SK-N-SH (cell line): Measurements from ENCODE around the gene NEGR1. TPM values are rescaled to one million over a fixed set of nuclear protein-coding genes. Genes with fewer than 3 reads are reported as not detected.

Source experiments
- CTCF ChIA-PET: fragments of 300-600, 350-600 bp; formaldehyde crosslinking; extraction: SDS; loops from one replicate; lab custom pipeline; 2021; lab: Yijun Ruan, JAX
- POLR2A ChIA-PET: fragments of 350-600 bp; sonication (Branson Sonifier 250); formaldehyde crosslinking; extraction: SDS; loops from one replicate; lab custom pipeline; 2020; ENCODE audit warnings: antibody characterized with exemption, inconsistent platforms; lab: Yijun Ruan, JAX
- DNase-seq: peaks from one replicate; pipeline ENCODE4 v3.0.0; 2012
- H2AFZ ChIP-seq: fragments of 200-600 bp; sonication (generic); 2 replicates; pipeline ENCODE4 v1.8.1; 2016; ENCODE audit warnings: antibody characterized with exemption, mild to moderate bottlenecking, low read depth
- H3F3A ChIP-seq: fragments of 200-600 bp; sonication (generic); replicated peaks from 2 replicates; pipeline ENCODE3; 2016; ENCODE audit warnings: antibody characterized with exemption, mild to moderate bottlenecking; ENCODE audit not compliant: insufficient read depth
- H3K27ac ChIP-seq, 2 experiments: fragments of 200-500 bp in 1 of 2; fragments of 200-600 bp in 1 of 2; sonication (Bioruptor generic) in 1 of 2; sonication (generic), shearing (Covaris generic) in 1 of 2; 2 replicates each; pipeline versions ENCODE4 v1.5.1 to v1.6.1; 2014 to 2016; ENCODE audit warnings: low read depth in 2 of 2, inconsistent platforms in 1 of 2, low read length in 1 of 2, mild to moderate bottlenecking in 1 of 2, mixed read lengths in 1 of 2
- H3K27me3 ChIP-seq: fragments of 200-600 bp; sonication (generic), shearing (Covaris generic); 2 replicates; pipeline ENCODE4 v1.6.1; 2016; ENCODE audit warnings: mixed run types; ENCODE audit not compliant: insufficient read depth
- H3K36me3 ChIP-seq, 2 experiments: fragments of 200-500 bp in 1 of 2; fragments of 200-600 bp in 1 of 2; sonication (Bioruptor generic) in 1 of 2; sonication (generic) in 1 of 2; replicated peaks in 1 of 2; 2 replicates each; pipeline versions ENCODE3 to v1.5.1; 2014 to 2016; ENCODE audit warnings: low read length in 1 of 2, mild to moderate bottlenecking in 1 of 2; ENCODE audit not compliant: insufficient read depth in 2 of 2, control insufficient read depth in 1 of 2
- H3K4me1 ChIP-seq, 2 experiments: fragments of 200-500 bp in 1 of 2; fragments of 200-600 bp in 1 of 2; sonication (Bioruptor generic) in 1 of 2; sonication (generic), shearing (Covaris generic) in 1 of 2; 2 replicates each; pipeline versions ENCODE4 v1.5.1 to v1.6.1; 2014 to 2016; ENCODE audit warnings: low read depth in 1 of 2, low read length in 1 of 2, mixed run types in 1 of 2; ENCODE audit not compliant: insufficient read depth in 2 of 2, control insufficient read depth in 1 of 2
- H3K4me2 ChIP-seq: fragments of 200-600 bp; sonication (generic), shearing (Covaris generic); 2 replicates; pipeline ENCODE4 v1.6.1; 2017; ENCODE audit warnings: mixed run types
- H3K4me3 ChIP-seq, 2 experiments: fragments of 200-500 bp in 1 of 2; fragments of 200-600 bp in 1 of 2; sonication (Bioruptor generic) in 1 of 2; sonication (generic), shearing (Covaris generic) in 1 of 2; 2 replicates each; pipeline versions ENCODE4 v1.5.1 to v1.8.1; 2014 to 2016; ENCODE audit warnings: low read depth in 2 of 2, inconsistent platforms in 1 of 2, low read length in 1 of 2, mild to moderate bottlenecking in 1 of 2, mixed read lengths in 1 of 2, moderate library complexity in 1 of 2
- H3K79me2 ChIP-seq: fragments of 200-600 bp; sonication (generic); 2 replicates; pipeline ENCODE4 v1.8.1; 2017; ENCODE audit warnings: mild to moderate bottlenecking; ENCODE audit not compliant: insufficient read depth
- H3K9ac ChIP-seq: fragments of 200-600 bp; sonication (generic); 2 replicates; pipeline ENCODE4 v1.6.1; 2017; ENCODE audit warnings: mixed run types
- H3K9me2 ChIP-seq: fragments of 200-600 bp; sonication (generic); 2 replicates; pipeline ENCODE4 v1.6.1; 2017; ENCODE audit warnings: mixed run types
- H3K9me3 ChIP-seq: fragments of 200-600 bp; sonication (generic); 2 replicates; pipeline ENCODE4 v1.6.1; 2017; ENCODE audit warnings: mixed run types, mild to moderate bottlenecking, moderate library complexity
- H4K20me1 ChIP-seq: fragments of 200-600 bp; sonication (generic); 2 replicates; pipeline ENCODE4 v1.6.1; 2017; ENCODE audit warnings: mild to moderate bottlenecking, mixed run types; ENCODE audit not compliant: insufficient read depth
- CHD2 ChIP-seq: fragments of 150-350 bp; IDR thresholded peaks from 2 replicates; pipeline ENCODE4 v1.6.1; 2018; ENCODE audit warnings: low read length; ENCODE audit not compliant: partially characterized antibody
- FOSL2 ChIP-seq: IDR thresholded peaks from 2 replicates; pipeline ENCODE4 v1.4.0; 2012; ENCODE audit warnings: low read depth, mild to moderate bottlenecking, moderate library complexity, borderline replicate concordance
- FOXM1 ChIP-seq: IDR thresholded peaks from 2 replicates; pipeline ENCODE4 v1.4.0; 2012; ENCODE audit warnings: low read depth, mild to moderate bottlenecking
- GATA2 ChIP-seq: sonication (generic); formaldehyde crosslinking; IDR thresholded peaks from 2 replicates; pipeline ENCODE4 v1.5.0; 2020; ENCODE audit warnings: mild to moderate bottlenecking, missing genetic modification reagents
- IRF3 ChIP-seq: fragments of 150-350 bp; IDR thresholded peaks from 2 replicates; pipeline ENCODE4 v1.6.1; 2016; ENCODE audit warnings: mild to moderate bottlenecking, low read depth, low read length
- JUND ChIP-seq: IDR thresholded peaks from 2 replicates; pipeline ENCODE4 v1.4.0; 2012
- MAX ChIP-seq: IDR thresholded peaks from 2 replicates; pipeline ENCODE4 v1.4.0; 2012; ENCODE audit warnings: low read depth
- MXI1 ChIP-seq: IDR thresholded peaks from 2 replicates; pipeline ENCODE4 v1.6.1; 2012; ENCODE audit warnings: mild to moderate bottlenecking, low read depth, low read length, improper control_type of control experiment
- NRF1 ChIP-seq: IDR thresholded peaks from 2 replicates; pipeline ENCODE4 v1.6.1; 2012; ENCODE audit warnings: low read depth, mild to moderate bottlenecking, low read length
- TAF1 ChIP-seq: IDR thresholded peaks from 2 replicates; pipeline ENCODE4 v1.6.1; 2012; ENCODE audit warnings: low read depth, mild to moderate bottlenecking, low read length, moderate library complexity, borderline replicate concordance
- TEAD4 ChIP-seq: IDR thresholded peaks from 2 replicates; pipeline ENCODE4 v1.4.0; 2012; ENCODE audit warnings: mild to moderate bottlenecking, borderline replicate concordance; ENCODE audit not compliant: insufficient read depth
- ZBTB33 ChIP-seq: IDR thresholded peaks from 2 replicates; pipeline ENCODE4 v1.4.0; 2012; ENCODE audit warnings: low read depth, borderline replicate concordance
- WGBS: methylation state at CpG from one replicate; pipeline ENCODE4 v1.1.6; 2017; ENCODE audit warnings: low lambda C conversion rate; 5-methylcytosine and 5-hydroxymethylcytosine counted together
- polyA plus RNA-seq, 3 experiments: library from polyadenylated mRNA; depleted of rRNA; stranded (reverse); fragments of >200 nt; gene quantifications; 2 replicates each; pipeline ENCODE4 v1.2.3, GENCODE V29; 2012
- TF ChIP-seq, protein P1 (sequence below): fragments of 200-600 bp; sonication (generic); IDR thresholded peaks from 2 replicates; pipeline ENCODE4 v1.6.1; 2017; ENCODE audit warnings: antibody characterized with exemption, mild to moderate bottlenecking, moderate library complexity
- TF ChIP-seq, protein P2 (sequence below): IDR thresholded peaks from 2 replicates; pipeline ENCODE4; 2012

NEGR1 gene
- polyA plus RNA-seq, 1 of the 3 experiments (the other 2 are of a cell fraction): 0.21 TPM

- Histone ChIP-seq H2AFZ (no peak overlapping the region), H4K20me1 (no peaks in the 10 kb centered on the region), H3K36me3 (no peaks in the 10 kb centered on the region), H3K27me3 (no peaks in the 10 kb centered on the region), H3K4me2 (no peak overlapping the region), H3K9me3 (no peaks in the 10 kb centered on the region), H3K79me2 (no peaks in the 10 kb centered on the region), H3K9ac (no peak overlapping the region), H3K27ac (no peak overlapping the region), H3K4me1 (peaks cover 0 to 6% of the 10 kb centered on the region in 2 experiments; a peak in 1 of 4 replicates)
- ChIA-PET POLR2A (no interaction called here), CTCF (interaction anchor here (1.0 kb wide), 1 partner anchor 12 kb away, joined by 4 read pairs; no protein-coding TSS in a partner anchor)
- no peak for DNase-seq
- 59% methylated on average over 3 of the region's 3 CpGs for WGBS
- TF ChIP-seq TAF1 (no peak), CHD2 (no peak), JUND (no peak), TEAD4 (no peak), ZBTB33 (no peak), NRF1 (no peak)
- TF ChIP-seq, protein P1, sequence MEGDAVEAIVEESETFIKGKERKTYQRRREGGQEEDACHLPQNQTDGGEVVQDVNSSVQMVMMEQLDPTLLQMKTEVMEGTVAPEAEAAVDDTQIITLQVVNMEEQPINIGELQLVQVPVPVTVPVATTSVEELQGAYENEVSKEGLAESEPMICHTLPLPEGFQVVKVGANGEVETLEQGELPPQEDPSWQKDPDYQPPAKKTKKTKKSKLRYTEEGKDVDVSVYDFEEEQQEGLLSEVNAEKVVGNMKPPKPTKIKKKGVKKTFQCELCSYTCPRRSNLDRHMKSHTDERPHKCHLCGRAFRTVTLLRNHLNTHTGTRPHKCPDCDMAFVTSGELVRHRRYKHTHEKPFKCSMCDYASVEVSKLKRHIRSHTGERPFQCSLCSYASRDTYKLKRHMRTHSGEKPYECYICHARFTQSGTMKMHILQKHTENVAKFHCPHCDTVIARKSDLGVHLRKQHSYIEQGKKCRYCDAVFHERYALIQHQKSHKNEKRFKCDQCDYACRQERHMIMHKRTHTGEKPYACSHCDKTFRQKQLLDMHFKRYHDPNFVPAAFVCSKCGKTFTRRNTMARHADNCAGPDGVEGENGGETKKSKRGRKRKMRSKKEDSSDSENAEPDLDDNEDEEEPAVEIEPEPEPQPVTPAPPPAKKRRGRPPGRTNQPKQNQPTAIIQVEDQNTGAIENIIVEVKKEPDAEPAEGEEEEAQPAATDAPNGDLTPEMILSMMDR: no peak
- TF ChIP-seq, all 33 proteins: peak for 0
- H3K4me3 ChIP-seq: no peak overlapping the region
- H3F3A ChIP-seq: no peaks in the 10 kb centered on the region
- no peaks in the 10 kb centered on the region for H3K9me2 ChIP-seq
Measured at GRCh38 chr1:71737768-71738167, 544.6 kb downstream of the NEGR1 start.

- peaks cover 0 to 2% of the 10 kb centered on the region in 2 experiments; a peak in 1 of 4 replicates for H3K4me1 ChIP-seq
- no peak overlapping the region for H3K4me3 ChIP-seq
- ChIA-PET CTCF (no interaction called here), POLR2A (interaction anchor here (0.6 kb wide), 1 partner anchor 270 kb away, joined by 3 read pairs; no protein-coding TSS in a partner anchor)
- H3F3A ChIP-seq: no peaks in the 10 kb centered on the region
- no peaks in the 10 kb centered on the region for H3K9me3 ChIP-seq
- H3K79me2 ChIP-seq: no peaks in the 10 kb centered on the region
- no peak overlapping the region for H3K4me2 ChIP-seq
- H3K9me2 ChIP-seq: no peaks in the 10 kb centered on the region
- no peak for DNase-seq
- H3K27ac ChIP-seq: no peak overlapping the region
- no peaks in the 10 kb centered on the region for H3K27me3 ChIP-seq
- no peaks in the 10 kb centered on the region for H3K36me3 ChIP-seq
- no peak overlapping the region for H3K9ac ChIP-seq
- no peaks in the 10 kb centered on the region for H4K20me1 ChIP-seq
- H2AFZ ChIP-seq: no peak overlapping the region
- 24% methylated on average over 2 of the region's 2 CpGs for WGBS
- TF ChIP-seq IRF3: no peak
- no peak for TF ChIP-seq CHD2
- no peak for TF ChIP-seq FOXM1
- no peak for TF ChIP-seq FOSL2
- no peak for TF ChIP-seq MAX
- no peak for TF ChIP-seq MXI1
- no peak for TF ChIP-seq TEAD4
- TF ChIP-seq, protein P2, sequence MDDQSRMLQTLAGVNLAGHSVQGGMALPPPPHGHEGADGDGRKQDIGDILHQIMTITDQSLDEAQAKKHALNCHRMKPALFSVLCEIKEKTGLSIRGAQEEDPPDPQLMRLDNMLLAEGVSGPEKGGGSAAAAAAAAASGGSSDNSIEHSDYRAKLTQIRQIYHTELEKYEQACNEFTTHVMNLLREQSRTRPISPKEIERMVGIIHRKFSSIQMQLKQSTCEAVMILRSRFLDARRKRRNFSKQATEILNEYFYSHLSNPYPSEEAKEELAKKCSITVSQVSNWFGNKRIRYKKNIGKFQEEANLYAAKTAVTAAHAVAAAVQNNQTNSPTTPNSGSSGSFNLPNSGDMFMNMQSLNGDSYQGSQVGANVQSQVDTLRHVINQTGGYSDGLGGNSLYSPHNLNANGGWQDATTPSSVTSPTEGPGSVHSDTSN: no peak
- no peak for TF ChIP-seq GATA2 (CRISPR knock-in tag)
- no peak for TF ChIP-seq ZBTB33
Measured at GRCh38 chr1:71733121-71733520, 549.2 kb downstream of the NEGR1 start.
